CD14-positive monocyte (primary cell): ENCODE data around the gene RUBCN. TPM values are rescaled to one million over a fixed set of nuclear protein-coding genes. Genes with fewer than 3 reads are reported as not detected.

ENCODE experiments used
- DNase-seq, 3 donors: peaks; one replicate each; pipeline ENCODE4 v3.0.0-alpha.2; 2011 to 2022
- H2AFZ ChIP-seq: 2 replicates; pipeline ENCODE4 v1.6.0; 2012; ENCODE audit warnings: mild to moderate bottlenecking, low read depth, low read length, inconsistent platforms; ENCODE audit not compliant: insufficient read depth, poor library complexity, severe bottlenecking
- H3K27ac ChIP-seq, 2 donors: 1 replicate in 1 of 2; 2 replicates in 1 of 2; pipeline ENCODE4 v1.5.1; 2012 to 2013; ENCODE audit warnings: low read length in 2 of 2, control low read depth in 1 of 2, inconsistent platforms in 1 of 2, low read depth in 1 of 2, mild to moderate bottlenecking in 1 of 2
- H3K27me3 ChIP-seq, 2 donors: one replicate each; pipeline versions ENCODE4 v1.6.0 to v1.6.1; 2011 to 2013; ENCODE audit warnings: low read length in 2 of 2; ENCODE audit not compliant: control insufficient read depth in 2 of 2, insufficient read depth in 2 of 2
- H3K36me3 ChIP-seq, 2 donors: replicated peaks in 1 of 2; 1 replicate in 1 of 2; 2 replicates in 1 of 2; pipeline versions ENCODE4 v1.5.1 to v1.6.1; 2012 to 2013; ENCODE audit warnings: low read length in 2 of 2, control low read depth in 1 of 2, inconsistent platforms in 1 of 2, mild to moderate bottlenecking in 1 of 2; ENCODE audit not compliant: insufficient read depth in 2 of 2, control insufficient read depth in 1 of 2
- H3K4me1 ChIP-seq, 2 donors: 1 replicate in 1 of 2; 2 replicates in 1 of 2; pipeline versions ENCODE4 v1.5.1 to v1.6.1; 2012 to 2013; ENCODE audit warnings: low read length in 2 of 2, control low read depth in 1 of 2, inconsistent platforms in 1 of 2, mild to moderate bottlenecking in 1 of 2, moderate library complexity in 1 of 2; ENCODE audit not compliant: insufficient read depth in 2 of 2, control insufficient read depth in 1 of 2
- H3K4me2 ChIP-seq: replicated peaks from 2 replicates; pipeline ENCODE3; 2012; ENCODE audit warnings: low read length, moderate library complexity, mild to moderate bottlenecking; ENCODE audit not compliant: poor library complexity, severe bottlenecking; ENCODE audit errors: extremely low read depth
- H3K4me3 ChIP-seq, 3 experiments: fragments of 200-600 bp in 1 of 3; sonication (generic) in 1 of 3; replicated peaks in 1 of 3; 1 replicate in 2 of 3; 2 replicates in 1 of 3; pipeline ENCODE4 v1.5.1; 2011 to 2013; ENCODE audit warnings: low read length in 3 of 3, mild to moderate bottlenecking in 3 of 3, control low read depth in 2 of 3, low read depth in 2 of 3, inconsistent platforms in 1 of 3, moderate library complexity in 1 of 3
- H3K79me2 ChIP-seq: 2 replicates; pipeline ENCODE4 v1.6.0; 2012; ENCODE audit warnings: mild to moderate bottlenecking, control low read depth, inconsistent platforms, low read length, moderate library complexity; ENCODE audit not compliant: insufficient read depth
- H3K9ac ChIP-seq: 2 replicates; pipeline ENCODE4 v1.6.0; 2017; ENCODE audit warnings: low read length, mild to moderate bottlenecking; ENCODE audit not compliant: insufficient read depth, poor library complexity, severe bottlenecking
- H3K9me3 ChIP-seq, 2 donors: replicated peaks in 1 of 2; 1 replicate in 1 of 2; 2 replicates in 1 of 2; pipeline versions ENCODE4 v1.5.1 to v1.6.1; 2012 to 2013; ENCODE audit warnings: low read length in 2 of 2, control low read depth in 1 of 2; ENCODE audit not compliant: control insufficient read depth in 1 of 2, insufficient read depth in 1 of 2
- H4K20me1 ChIP-seq: 2 replicates; pipeline ENCODE4 v1.6.0; 2012; ENCODE audit warnings: mild to moderate bottlenecking, low read length, control low read depth, moderate library complexity; ENCODE audit not compliant: insufficient read depth
- H3K27ac Mint-ChIP-seq, 7 donors: one replicate each; pipeline ENCODE4 v1.8.0; 2020; ENCODE audit warnings: mild to moderate bottlenecking in 7 of 7, mixed read lengths in 7 of 7, moderate library complexity in 6 of 7, inconsistent platforms in 2 of 7
- H3K27me3 Mint-ChIP-seq, 3 donors: one replicate each; pipeline ENCODE4 v1.8.0; 2021 to 2022; ENCODE audit warnings: low read depth in 3 of 3, mild to moderate bottlenecking in 3 of 3, mixed read lengths in 3 of 3, moderate library complexity in 3 of 3, inconsistent platforms in 1 of 3
- H3K36me3 Mint-ChIP-seq, 2 donors: one replicate each; pipeline ENCODE4 v1.8.0; 2020; ENCODE audit warnings: mixed read lengths in 2 of 2, inconsistent platforms in 1 of 2, mild to moderate bottlenecking in 1 of 2
- H3K4me1 Mint-ChIP-seq: one replicate; pipeline ENCODE4 v1.8.0; 2020; ENCODE audit warnings: mild to moderate bottlenecking, mixed read lengths
- H3K4me3 Mint-ChIP-seq, 2 donors: one replicate each; pipeline ENCODE4 v1.8.0; 2020; ENCODE audit warnings: mild to moderate bottlenecking in 2 of 2, mixed read lengths in 2 of 2, moderate library complexity in 1 of 2
- H3K9me3 Mint-ChIP-seq, 7 donors: one replicate each; pipeline ENCODE4 v1.8.0; 2020 to 2022; ENCODE audit warnings: mixed read lengths in 7 of 7, mild to moderate bottlenecking in 6 of 7, moderate library complexity in 6 of 7, inconsistent platforms in 2 of 7
- WGBS: methylation state at CpG from one replicate; pipeline ENCODE4 v1.1.5; 2013; ENCODE audit warnings: missing lambda C conversion rate; ENCODE audit not compliant: insufficient coverage; 5-methylcytosine and 5-hydroxymethylcytosine counted together
- intact Hi-C, 2 donors: fragments of 100-400 bp; cut with micrococcal nuclease; formaldehyde crosslinking; loops; one replicate each; pipeline versions ENCODE4 v1.15.0 to v1.15.1; 2023
- polyA plus RNA-seq, 3 donors: library from polyadenylated mRNA; depleted of rRNA in 1 of 3; unstranded in 2 of 3; stranded (reverse) in 1 of 3; fragments of 300-500 nt in 2 of 3; fragments of >200 nt in 1 of 3; fragmentation: Illumina TruSeq in 2 of 3; gene quantifications; 1 replicate in 2 of 3; 2 replicates in 1 of 3; pipeline ENCODE4 v1.2.3, GENCODE V29; 2012 to 2021
- TF ChIP-seq, protein P1 (sequence below): fragments of 200-600 bp; IDR thresholded peaks from one replicate; pipeline ENCODE4 v1.8.0; 2022; ENCODE audit warnings: antibody characterized with exemption, mild to moderate bottlenecking

The RUBCN gene
- polyA plus RNA-seq, 3 donors, result 8.6 to 37.9 (median 13.5) TPM

DNA sequence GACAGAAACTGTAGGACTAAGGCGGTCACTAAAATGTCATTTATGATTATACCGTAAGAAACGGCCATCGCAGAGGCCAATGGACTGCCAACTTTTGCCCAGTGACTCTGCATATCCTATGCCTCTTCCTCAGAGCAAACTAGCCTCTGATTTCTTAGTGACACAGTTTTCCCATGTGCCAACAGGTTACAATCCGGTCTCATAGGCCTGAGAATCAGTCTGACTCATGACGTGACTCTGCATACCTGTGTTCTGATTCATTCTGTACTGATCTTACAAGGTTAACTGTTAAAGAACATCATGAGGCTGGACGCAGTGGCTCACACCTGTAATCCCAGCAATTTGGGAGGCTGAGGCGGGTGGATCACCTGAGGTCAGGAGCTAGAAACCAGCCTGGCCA, 17.8 kb downstream of the RUBCN start:
- H3K27me3 ChIP-seq, result no peaks in the 10 kb centered on the region
- TF ChIP-seq, protein P1, sequence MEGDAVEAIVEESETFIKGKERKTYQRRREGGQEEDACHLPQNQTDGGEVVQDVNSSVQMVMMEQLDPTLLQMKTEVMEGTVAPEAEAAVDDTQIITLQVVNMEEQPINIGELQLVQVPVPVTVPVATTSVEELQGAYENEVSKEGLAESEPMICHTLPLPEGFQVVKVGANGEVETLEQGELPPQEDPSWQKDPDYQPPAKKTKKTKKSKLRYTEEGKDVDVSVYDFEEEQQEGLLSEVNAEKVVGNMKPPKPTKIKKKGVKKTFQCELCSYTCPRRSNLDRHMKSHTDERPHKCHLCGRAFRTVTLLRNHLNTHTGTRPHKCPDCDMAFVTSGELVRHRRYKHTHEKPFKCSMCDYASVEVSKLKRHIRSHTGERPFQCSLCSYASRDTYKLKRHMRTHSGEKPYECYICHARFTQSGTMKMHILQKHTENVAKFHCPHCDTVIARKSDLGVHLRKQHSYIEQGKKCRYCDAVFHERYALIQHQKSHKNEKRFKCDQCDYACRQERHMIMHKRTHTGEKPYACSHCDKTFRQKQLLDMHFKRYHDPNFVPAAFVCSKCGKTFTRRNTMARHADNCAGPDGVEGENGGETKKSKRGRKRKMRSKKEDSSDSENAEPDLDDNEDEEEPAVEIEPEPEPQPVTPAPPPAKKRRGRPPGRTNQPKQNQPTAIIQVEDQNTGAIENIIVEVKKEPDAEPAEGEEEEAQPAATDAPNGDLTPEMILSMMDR, result no peak
- H3K9me3 Mint-ChIP-seq, result peaks cover 4 to 11% (median 8%) of the 10 kb centered on the region in 7 donors
- DNase-seq, result no peak
- no peak overlapping the region for H3K4me3 ChIP-seq
- no peak overlapping the region for H3K4me2 ChIP-seq
- H4K20me1 ChIP-seq, result peaks cover 52% of the 10 kb centered on the region
- H3K4me3 Mint-ChIP-seq, result no peak overlapping the region
- H3K27ac Mint-ChIP-seq, result no peak overlapping the region
- H3K9me3 ChIP-seq, result peaks cover 4 to 7% of the 10 kb centered on the region in 2 donors
- intact Hi-C loops, result no loop called here
- no peak overlapping the region for H3K9ac ChIP-seq
- H3K36me3 Mint-ChIP-seq, result peaks cover 49 to 64% of the 10 kb centered on the region in 2 donors
- H3K79me2 ChIP-seq, result peaks cover 49% of the 10 kb centered on the region
- H2AFZ ChIP-seq, result no peak overlapping the region
- peaks cover 19% of the 10 kb centered on the region for H3K4me1 Mint-ChIP-seq
- peaks cover 12 to 44% of the 10 kb centered on the region in 2 donors for H3K36me3 ChIP-seq
- 100% methylated on average over 4 of the region's 8 CpGs for WGBS
- H3K27me3 Mint-ChIP-seq, result no peaks in the 10 kb centered on the region
- H3K4me1 ChIP-seq, result peaks cover 12 to 17% of the 10 kb centered on the region in 2 donors
- no peak overlapping the region for H3K27ac ChIP-seq

DNA sequence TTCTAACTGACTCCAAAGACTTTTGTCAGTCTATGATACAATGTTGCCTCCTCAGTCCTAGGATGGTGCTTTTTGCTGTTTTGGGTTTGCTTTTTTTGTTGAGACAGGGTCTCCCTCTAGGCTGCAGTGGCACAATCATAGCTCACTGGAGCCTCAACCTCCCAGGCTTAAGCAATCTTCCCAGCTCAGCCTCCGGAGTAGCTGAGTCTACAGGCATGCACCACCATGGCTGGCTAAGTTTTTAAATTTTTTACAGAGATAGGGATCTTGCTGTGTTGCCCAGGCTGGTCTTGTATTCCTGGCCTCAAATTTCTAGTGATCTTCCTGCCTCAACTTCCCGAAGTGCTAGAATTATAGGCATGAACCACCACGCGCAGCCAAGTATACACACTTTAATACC, 22.5 kb downstream of the RUBCN start:
- Histone ChIP-seq H3K4me3 (no peak overlapping the region), H3K27ac (no peak overlapping the region), H3K4me1 (peaks cover 21 to 28% of the 10 kb centered on the region in 2 donors), H3K27me3 (no peaks in the 10 kb centered on the region), H3K4me2 (no peak overlapping the region), H3K9ac (no peak overlapping the region), H2AFZ (no peak overlapping the region), H4K20me1 (peaks cover 19% of the 10 kb centered on the region), H3K79me2 (peaks cover 34% of the 10 kb centered on the region), H3K36me3 (peaks cover 14 to 38% of the 10 kb centered on the region in 2 donors), H3K9me3 (no peaks in the 10 kb centered on the region)
- no CpG with 5 or more reads among the region's 4 CpGs for WGBS
- H3K4me3 Mint-ChIP-seq, result no peak overlapping the region
- peak overlapping the region in 2 of 7 donors; percentile 19 to 42 for H3K27ac Mint-ChIP-seq
- no peaks in the 10 kb centered on the region for H3K9me3 Mint-ChIP-seq
- intact Hi-C loops, result no loop called here
- H3K27me3 Mint-ChIP-seq, result peaks cover 0 to 2% (median 0%) of the 10 kb centered on the region in 3 donors
- no peak for DNase-seq
- peaks cover 40 to 53% of the 10 kb centered on the region in 2 donors for H3K36me3 Mint-ChIP-seq
- peaks cover 22% of the 10 kb centered on the region for H3K4me1 Mint-ChIP-seq
- TF ChIP-seq, protein P1, result no peak
